ENCODE data around the gene IFITM10. TPM values are rescaled to one million over a fixed set of nuclear protein-coding genes. Genes with fewer than 3 reads are reported as not detected.

Gene IFITM10
- total and polyA plus RNA-seq, 10 of the 15 experiments (the other 5 are each of a cell fraction or from before 2014, with no cell fraction given) = 0.04 to 0.27 TPM; not detected in 8

DNA sequence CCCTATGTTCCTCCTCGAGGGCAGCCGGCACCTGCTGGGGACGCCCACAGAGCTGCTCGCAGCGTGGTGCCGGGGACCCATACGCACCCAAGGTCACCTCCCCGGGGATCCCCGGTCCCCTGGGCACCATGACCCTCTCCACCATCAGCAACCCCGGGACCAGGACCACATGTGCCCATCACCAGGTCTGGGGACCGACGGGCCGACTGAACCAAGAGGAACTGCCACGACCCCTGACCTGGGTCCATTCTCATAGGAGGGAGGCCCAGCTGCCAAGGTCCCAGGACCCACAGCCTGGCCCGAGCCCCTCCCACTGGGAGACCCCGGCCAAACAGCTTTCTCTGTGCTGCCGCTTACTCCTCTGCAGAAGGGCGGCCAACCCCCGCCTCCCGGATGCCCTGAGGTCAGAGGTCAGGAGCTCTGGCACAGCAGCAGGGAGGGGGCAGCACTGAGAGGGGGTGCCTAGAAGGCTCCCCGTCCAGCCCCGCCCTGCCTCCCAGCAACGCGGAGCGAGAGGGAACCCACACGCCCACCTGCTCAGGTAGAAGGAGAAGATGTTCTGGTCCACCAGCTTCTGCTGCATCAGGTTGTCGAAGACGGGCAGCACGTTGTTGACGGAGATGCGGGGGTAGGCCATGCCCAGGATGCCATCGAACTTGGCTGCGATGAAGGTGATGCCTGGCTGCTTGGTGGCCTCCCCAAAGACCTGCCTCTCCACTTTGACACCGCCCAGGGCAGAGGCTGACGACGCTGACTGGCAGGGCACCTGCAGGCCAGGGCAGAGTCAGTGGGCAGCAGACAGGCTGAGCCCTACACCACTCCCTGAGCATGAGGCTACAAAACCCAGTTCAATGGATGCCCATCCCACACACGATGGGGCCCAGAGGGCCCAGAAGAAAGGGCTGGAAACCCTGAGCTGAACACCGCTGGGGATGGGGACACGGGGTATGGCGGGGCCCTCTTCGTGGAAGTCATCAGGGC is 6.7 kb upstream of the IFITM10 start:
- Histone ChIP-seq H3K4me2 (ENCODE audit: control insufficient read depth, insufficient read depth) (no peak overlapping the region), H3K9me3 (replicated peaks; ENCODE audit: control insufficient read depth, insufficient read depth, low read length) (no peaks in the 10 kb centered on the region), H3K36me3 (ENCODE audit: control insufficient read depth in 2 of 2, insufficient read depth in 2 of 2, low read length in 1 of 2) (no peaks in the 10 kb centered on the region), H2AFZ (ENCODE audit: control insufficient read depth, low read depth, low read length) (no peak overlapping the region), H3K27ac (ENCODE audit: control insufficient read depth, insufficient read depth) (no peak overlapping the region), H3K4me3 (no peak overlapping the region), H3K79me2 (ENCODE audit: control insufficient read depth, insufficient read depth, low read length) (no peaks in the 10 kb centered on the region), H4K20me1 (ENCODE audit: control insufficient read depth, insufficient read depth) (no peaks in the 10 kb centered on the region), H3K4me1 (ENCODE audit: control insufficient read depth, insufficient read depth, low read length) (no peaks in the 10 kb centered on the region), H3K27me3 (replicated peaks in 1 of 2; ENCODE audit: control insufficient read depth in 2 of 2, insufficient read depth in 2 of 2, low read length in 1 of 2) (no peaks in the 10 kb centered on the region), H3K9ac (ENCODE audit: control insufficient read depth, insufficient read depth, low read length) (no peak overlapping the region)
- ChIA-PET CTCF (no interaction called here), POLR2A (no interaction called here), RAD21 (ENCODE audit: unreplicated experiment) (no interaction called here), SMC1A (ENCODE audit: uncharacterized antibody, unreplicated experiment) (no interaction called here)
- ATAC-seq (no peak), FAIRE-seq (no peak), DNase-seq (ENCODE audit: low read depth, low spot score) (no peak)
- WGBS (ENCODE audit: insufficient coverage, insufficient replicate concordance, low lambda C conversion rate, missing lambda C conversion rate) = 87% methylated on average over 41 of the region's 41 CpGs
- in situ Hi-C loops (cut with MboI) = no loop called here
- BruUV-seq (replicated peaks) = no TSS peak
- intact Hi-C loops (cut with micrococcal nuclease; ENCODE audit: unreplicated experiment) = no loop called here
- TF ChIP-seq, protein P1, sequence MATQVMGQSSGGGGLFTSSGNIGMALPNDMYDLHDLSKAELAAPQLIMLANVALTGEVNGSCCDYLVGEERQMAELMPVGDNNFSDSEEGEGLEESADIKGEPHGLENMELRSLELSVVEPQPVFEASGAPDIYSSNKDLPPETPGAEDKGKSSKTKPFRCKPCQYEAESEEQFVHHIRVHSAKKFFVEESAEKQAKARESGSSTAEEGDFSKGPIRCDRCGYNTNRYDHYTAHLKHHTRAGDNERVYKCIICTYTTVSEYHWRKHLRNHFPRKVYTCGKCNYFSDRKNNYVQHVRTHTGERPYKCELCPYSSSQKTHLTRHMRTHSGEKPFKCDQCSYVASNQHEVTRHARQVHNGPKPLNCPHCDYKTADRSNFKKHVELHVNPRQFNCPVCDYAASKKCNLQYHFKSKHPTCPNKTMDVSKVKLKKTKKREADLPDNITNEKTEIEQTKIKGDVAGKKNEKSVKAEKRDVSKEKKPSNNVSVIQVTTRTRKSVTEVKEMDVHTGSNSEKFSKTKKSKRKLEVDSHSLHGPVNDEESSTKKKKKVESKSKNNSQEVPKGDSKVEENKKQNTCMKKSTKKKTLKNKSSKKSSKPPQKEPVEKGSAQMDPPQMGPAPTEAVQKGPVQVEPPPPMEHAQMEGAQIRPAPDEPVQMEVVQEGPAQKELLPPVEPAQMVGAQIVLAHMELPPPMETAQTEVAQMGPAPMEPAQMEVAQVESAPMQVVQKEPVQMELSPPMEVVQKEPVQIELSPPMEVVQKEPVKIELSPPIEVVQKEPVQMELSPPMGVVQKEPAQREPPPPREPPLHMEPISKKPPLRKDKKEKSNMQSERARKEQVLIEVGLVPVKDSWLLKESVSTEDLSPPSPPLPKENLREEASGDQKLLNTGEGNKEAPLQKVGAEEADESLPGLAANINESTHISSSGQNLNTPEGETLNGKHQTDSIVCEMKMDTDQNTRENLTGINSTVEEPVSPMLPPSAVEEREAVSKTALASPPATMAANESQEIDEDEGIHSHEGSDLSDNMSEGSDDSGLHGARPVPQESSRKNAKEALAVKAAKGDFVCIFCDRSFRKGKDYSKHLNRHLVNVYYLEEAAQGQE (IDR thresholded peaks at IDR 0.05; ENCODE audit: low read depth, low read length) = no peak
- TF ChIP-seq NR2F1 (conservative IDR thresholded peaks at IDR 0.05) = peak; percentile 47

All from GM12878 (cell line).